Measurements from ENCODE around the gene MAGEL2.

GRCh38 chr15:23663232-23663631 lies 15.6 kb upstream of the MAGEL2 start:
- TF ChIP-seq EZH2 (IDR thresholded peaks at IDR 0.05; ENCODE audit: borderline replicate concordance, low read depth, low read length, severe bottlenecking) (no peak), POLR2A (IDR thresholded peaks at IDR 0.05; ENCODE audit: low read depth, low read length) (no peak), POLR2AphosphoS5 (IDR thresholded peaks at IDR 0.05; ENCODE audit: insufficient read depth, low read depth, low read length) (no peak), CTCF (IDR thresholded peaks at IDR 0.05; ENCODE audit: extremely low read depth in 1 of 2, insufficient read depth in 1 of 2, low read depth in 1 of 2, low read length in 2 of 2) (no peak), MYC (IDR thresholded peaks at IDR 0.05; ENCODE audit: low read depth, low read length) (no peak), MAX (IDR thresholded peaks at IDR 0.05; ENCODE audit: insufficient read depth, insufficient read length) (no peak), JUN (IDR thresholded peaks at IDR 0.05; ENCODE audit: borderline replicate concordance, insufficient read depth, insufficient read length, low read depth) (no peak), FOS (IDR thresholded peaks at IDR 0.05; ENCODE audit: borderline replicate concordance, insufficient read depth, low read length) (no peak)
